Neural cell (in vitro differentiated cells): Measurements from ENCODE around the gene ZNF416. TPM values are rescaled to one million over a fixed set of nuclear protein-coding genes. Genes with fewer than 3 reads are reported as not detected.

Source experiments
- H2AFZ ChIP-seq: fragments of 200-600, 300-800 bp; sonication (generic), shearing (Covaris generic); 2 replicates; pipeline ENCODE4 v1.6.0; 2014; ENCODE audit warnings: low read depth, mild to moderate bottlenecking, antibody characterized with exemption, low read length, moderate library complexity
- H3F3A ChIP-seq: fragments of 200-600 bp; shearing (Covaris generic); 2 replicates; pipeline ENCODE4 v1.6.1; 2016; ENCODE audit warnings: mild to moderate bottlenecking, moderate library complexity, mixed read lengths, antibody characterized with exemption, low read length; ENCODE audit not compliant: insufficient read depth, poor library complexity, severe bottlenecking
- H3K27ac ChIP-seq: fragments of 200-600, 300-800 bp; sonication (generic), shearing (Covaris generic); 2 replicates; pipeline ENCODE4 v1.5.1; 2014; ENCODE audit warnings: mild to moderate bottlenecking, low read length, moderate library complexity
- H3K27me3 ChIP-seq: fragments of 300-800, 200-600 bp; sonication (generic), shearing (Covaris generic); 2 replicates; pipeline ENCODE4 v1.6.0; 2014; ENCODE audit warnings: mild to moderate bottlenecking, low read depth, low read length, moderate library complexity; ENCODE audit not compliant: insufficient read depth
- H3K36me3 ChIP-seq: fragments of 300-800, 200-600 bp; sonication (generic), shearing (Covaris generic); 2 replicates; pipeline ENCODE4 v1.5.1; 2014; ENCODE audit warnings: mild to moderate bottlenecking, antibody characterized with exemption, low read length, moderate library complexity; ENCODE audit not compliant: insufficient read depth
- H3K4me2 ChIP-seq: fragments of 300-800, 200-600 bp; sonication (generic), shearing (Covaris generic); 2 replicates; pipeline ENCODE4 v1.6.0; 2014; ENCODE audit warnings: mild to moderate bottlenecking, low read length
- H3K4me3 ChIP-seq: fragments of 300-800, 200-600 bp; sonication (generic), shearing (Covaris generic); 2 replicates; pipeline ENCODE4 v1.5.1; 2014; ENCODE audit warnings: mild to moderate bottlenecking, low read length, moderate library complexity
- H3K79me2 ChIP-seq: fragments of 200-600 bp; shearing (Covaris generic); replicated peaks from 2 replicates; pipeline ENCODE4 v1.6.0; 2014; ENCODE audit warnings: mild to moderate bottlenecking, low read length, moderate library complexity; ENCODE audit not compliant: insufficient read depth
- H3K9ac ChIP-seq: fragments of 300-800, 200-600 bp; sonication (generic), shearing (Covaris generic); 2 replicates; pipeline ENCODE4 v1.6.1; 2016; ENCODE audit warnings: mild to moderate bottlenecking, low read length, mixed read lengths
- H3K9me2 ChIP-seq: fragments of 200-600 bp; shearing (Covaris generic); 2 replicates; pipeline ENCODE4 v1.6.1; 2016; ENCODE audit warnings: mild to moderate bottlenecking, low read length, mixed read lengths; ENCODE audit not compliant: insufficient read depth
- H3K9me3 ChIP-seq: fragments of 200-600, 300-800 bp; sonication (generic), shearing (Covaris generic); 2 replicates; pipeline ENCODE4 v1.6.1; 2016; ENCODE audit warnings: mild to moderate bottlenecking, mixed run types, low read length, moderate library complexity, mixed read lengths
- H4K20me1 ChIP-seq: fragments of 200-600 bp; shearing (Covaris generic); 2 replicates; pipeline ENCODE4 v1.6.1; 2016; ENCODE audit warnings: mild to moderate bottlenecking, mixed run types; ENCODE audit not compliant: insufficient read depth
- EP300 ChIP-seq: fragments of 450-650 bp; conservative IDR thresholded peaks from 2 replicates; pipeline ENCODE4 v1.6.1; 2014; ENCODE audit warnings: antibody characterized with exemption, mild to moderate bottlenecking, moderate library complexity; ENCODE audit not compliant: poor library complexity, severe bottlenecking
- EZH2 ChIP-seq: fragments of 200-600, 300-800 bp; shearing (Covaris generic), sonication (generic); IDR thresholded peaks from 2 replicates; pipeline ENCODE4 v1.6.1; 2014; ENCODE audit warnings: antibody characterized with exemption, low read length, borderline replicate concordance, mild to moderate bottlenecking; ENCODE audit not compliant: insufficient read depth, poor library complexity, severe bottlenecking
- MXI1 ChIP-seq: fragments of 450-650 bp; conservative IDR thresholded peaks from 2 replicates; pipeline ENCODE4 v1.6.1; 2014; ENCODE audit warnings: antibody characterized with exemption, mild to moderate bottlenecking; ENCODE audit not compliant: poor library complexity, severe bottlenecking
- POLR2AphosphoS5 ChIP-seq: IDR thresholded peaks from 2 replicates; pipeline ENCODE4 v1.6.1; 2012
- RAD21 ChIP-seq: fragments of 450-650 bp; conservative IDR thresholded peaks from 2 replicates; pipeline ENCODE4 v1.6.1; 2014; ENCODE audit warnings: antibody characterized with exemption, mild to moderate bottlenecking, moderate library complexity
- SMC3 ChIP-seq: fragments of 450-650 bp; conservative IDR thresholded peaks from 2 replicates; pipeline ENCODE4 v1.6.1; 2014; ENCODE audit warnings: antibody characterized with exemption, mild to moderate bottlenecking, moderate library complexity; ENCODE audit not compliant: poor library complexity
- TAF1 ChIP-seq: IDR thresholded peaks from 2 replicates; pipeline ENCODE4 v1.6.1; 2012; ENCODE audit warnings: low read depth
- polyA minus RNA-seq: library from RNA; depleted of rRNA, polyadenylated mRNA; stranded (reverse); fragments of >200 nt; gene quantifications from 2 replicates; pipeline ENCODE4 v1.2.3, GENCODE V29; 2014
- polyA plus RNA-seq: library from polyadenylated mRNA; depleted of rRNA; stranded (reverse); fragments of >200 nt; gene quantifications from 2 replicates; pipeline ENCODE4 v1.2.3, GENCODE V29; 2014
- TF ChIP-seq, protein P1 (sequence below): fragments of 450-650 bp; IDR thresholded peaks from 2 replicates; pipeline ENCODE4 v1.5.1; 2014; ENCODE audit warnings: antibody characterized with exemption, mild to moderate bottlenecking, moderate library complexity; ENCODE audit not compliant: poor library complexity, severe bottlenecking
- TF ChIP-seq, protein P2 (sequence below): IDR thresholded peaks from 2 replicates; pipeline ENCODE4 v1.6.1; 2012; ENCODE audit warnings: borderline replicate concordance

Gene ZNF416
- polyA plus RNA-seq (6.3 and 6.4 TPM in 2 replicates), polyA minus RNA-seq (25.9 and 27.5 TPM in 2 replicates)

DNA sequence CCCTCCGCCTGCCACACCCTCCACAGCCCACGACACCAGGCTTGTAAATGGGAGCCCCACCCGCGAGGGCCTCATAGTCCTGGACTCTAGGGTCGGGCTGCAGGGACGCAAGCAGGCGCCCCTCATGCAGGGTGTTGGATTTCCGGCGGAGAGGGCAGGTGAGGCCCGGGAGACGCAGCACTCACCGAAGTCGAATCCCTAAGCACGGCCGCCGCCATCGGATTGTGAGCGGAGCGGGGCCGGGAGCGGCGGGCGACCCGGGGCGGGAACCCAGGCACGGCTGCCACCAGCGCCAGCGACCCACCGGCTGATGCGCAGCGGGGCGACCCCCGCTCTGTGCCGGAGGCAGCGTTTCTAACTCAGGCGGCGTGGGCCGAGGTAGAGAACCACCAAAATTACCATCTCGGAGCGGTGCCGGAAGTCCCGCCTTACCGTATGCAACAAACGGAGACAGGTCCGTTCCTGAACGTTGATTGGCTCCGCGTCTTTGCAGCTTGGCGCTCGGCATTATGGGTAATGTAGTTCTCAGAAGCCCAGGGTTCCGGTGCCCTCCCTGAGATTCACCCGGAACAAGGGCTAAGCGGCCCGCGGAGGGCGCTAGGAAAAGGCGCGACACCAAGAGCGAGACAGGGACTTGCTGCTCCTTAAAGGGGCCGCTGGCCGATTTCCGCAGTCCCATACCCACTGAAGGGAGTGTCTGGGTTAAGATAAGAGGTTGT lies at the start of gene ZNF416:
Gene ZNF416, minus strand, starts transcription at position 425 of the 719 bp plus-strand sequence. Its CDS starts 207 bp downstream, at position 218.
- Histone ChIP-seq H3K27me3 (no peaks in the 10 kb centered on the region), H3K4me3 (peak within 1 kb of the TSS; percentile 84), H4K20me1 (no peaks in the 10 kb centered on the region), H3K9ac (peak within 1 kb of the TSS; percentile 78), H3K9me3 (peaks cover 6% of the 10 kb centered on the region), H3K4me2 (peak within 1 kb of the TSS; percentile 80), H3K9me2 (no peaks in the 10 kb centered on the region), H3K79me2 (peaks cover 20% of the 10 kb centered on the region), H3F3A (no peaks in the 10 kb centered on the region), H2AFZ (peak within 1 kb of the TSS; percentile 27), H3K36me3 (peaks cover 23% of the 10 kb centered on the region), H3K27ac (peak within 1 kb of the TSS; percentile 63)
- peak; percentile 29 for TF ChIP-seq EP300
- peak; percentile 71 for TF ChIP-seq POLR2AphosphoS5
- peak; percentile 91 for TF ChIP-seq MXI1
- TF ChIP-seq, protein P1, sequence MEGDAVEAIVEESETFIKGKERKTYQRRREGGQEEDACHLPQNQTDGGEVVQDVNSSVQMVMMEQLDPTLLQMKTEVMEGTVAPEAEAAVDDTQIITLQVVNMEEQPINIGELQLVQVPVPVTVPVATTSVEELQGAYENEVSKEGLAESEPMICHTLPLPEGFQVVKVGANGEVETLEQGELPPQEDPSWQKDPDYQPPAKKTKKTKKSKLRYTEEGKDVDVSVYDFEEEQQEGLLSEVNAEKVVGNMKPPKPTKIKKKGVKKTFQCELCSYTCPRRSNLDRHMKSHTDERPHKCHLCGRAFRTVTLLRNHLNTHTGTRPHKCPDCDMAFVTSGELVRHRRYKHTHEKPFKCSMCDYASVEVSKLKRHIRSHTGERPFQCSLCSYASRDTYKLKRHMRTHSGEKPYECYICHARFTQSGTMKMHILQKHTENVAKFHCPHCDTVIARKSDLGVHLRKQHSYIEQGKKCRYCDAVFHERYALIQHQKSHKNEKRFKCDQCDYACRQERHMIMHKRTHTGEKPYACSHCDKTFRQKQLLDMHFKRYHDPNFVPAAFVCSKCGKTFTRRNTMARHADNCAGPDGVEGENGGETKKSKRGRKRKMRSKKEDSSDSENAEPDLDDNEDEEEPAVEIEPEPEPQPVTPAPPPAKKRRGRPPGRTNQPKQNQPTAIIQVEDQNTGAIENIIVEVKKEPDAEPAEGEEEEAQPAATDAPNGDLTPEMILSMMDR: peak; percentile 70
- TF ChIP-seq, protein P2, sequence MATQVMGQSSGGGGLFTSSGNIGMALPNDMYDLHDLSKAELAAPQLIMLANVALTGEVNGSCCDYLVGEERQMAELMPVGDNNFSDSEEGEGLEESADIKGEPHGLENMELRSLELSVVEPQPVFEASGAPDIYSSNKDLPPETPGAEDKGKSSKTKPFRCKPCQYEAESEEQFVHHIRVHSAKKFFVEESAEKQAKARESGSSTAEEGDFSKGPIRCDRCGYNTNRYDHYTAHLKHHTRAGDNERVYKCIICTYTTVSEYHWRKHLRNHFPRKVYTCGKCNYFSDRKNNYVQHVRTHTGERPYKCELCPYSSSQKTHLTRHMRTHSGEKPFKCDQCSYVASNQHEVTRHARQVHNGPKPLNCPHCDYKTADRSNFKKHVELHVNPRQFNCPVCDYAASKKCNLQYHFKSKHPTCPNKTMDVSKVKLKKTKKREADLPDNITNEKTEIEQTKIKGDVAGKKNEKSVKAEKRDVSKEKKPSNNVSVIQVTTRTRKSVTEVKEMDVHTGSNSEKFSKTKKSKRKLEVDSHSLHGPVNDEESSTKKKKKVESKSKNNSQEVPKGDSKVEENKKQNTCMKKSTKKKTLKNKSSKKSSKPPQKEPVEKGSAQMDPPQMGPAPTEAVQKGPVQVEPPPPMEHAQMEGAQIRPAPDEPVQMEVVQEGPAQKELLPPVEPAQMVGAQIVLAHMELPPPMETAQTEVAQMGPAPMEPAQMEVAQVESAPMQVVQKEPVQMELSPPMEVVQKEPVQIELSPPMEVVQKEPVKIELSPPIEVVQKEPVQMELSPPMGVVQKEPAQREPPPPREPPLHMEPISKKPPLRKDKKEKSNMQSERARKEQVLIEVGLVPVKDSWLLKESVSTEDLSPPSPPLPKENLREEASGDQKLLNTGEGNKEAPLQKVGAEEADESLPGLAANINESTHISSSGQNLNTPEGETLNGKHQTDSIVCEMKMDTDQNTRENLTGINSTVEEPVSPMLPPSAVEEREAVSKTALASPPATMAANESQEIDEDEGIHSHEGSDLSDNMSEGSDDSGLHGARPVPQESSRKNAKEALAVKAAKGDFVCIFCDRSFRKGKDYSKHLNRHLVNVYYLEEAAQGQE: peak; percentile 33
- peak; percentile 56 for TF ChIP-seq RAD21
- TF ChIP-seq EZH2: no peak
- peak; percentile 71 for TF ChIP-seq SMC3
- no peak for TF ChIP-seq TAF1

DNA sequence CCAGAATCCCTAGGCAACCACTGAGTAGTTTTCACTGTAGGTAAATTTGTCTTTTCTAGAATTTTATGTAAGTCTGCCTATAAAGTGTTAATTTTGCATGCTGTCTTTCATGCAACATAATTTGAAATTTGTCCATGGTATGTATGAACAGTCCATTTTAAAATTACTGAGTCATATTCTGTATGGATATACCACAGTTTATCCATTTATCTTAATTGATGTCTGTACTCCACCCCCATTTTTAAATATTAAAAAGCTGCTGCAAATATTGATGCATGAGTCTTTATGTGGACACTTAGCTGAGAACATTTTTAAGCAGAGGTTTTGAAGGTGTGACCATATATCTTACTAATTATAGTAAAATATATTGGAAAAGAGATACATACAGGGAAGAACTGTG lies 44.4 kb upstream of the ZNF416 start:
- Histone ChIP-seq H3K9me3 (peaks cover 60% of the 10 kb centered on the region), H3K36me3 (peaks cover 69% of the 10 kb centered on the region)

More for the DNA sequence above, 44.4 kb upstream of the ZNF416 start:
- H3K9me2 ChIP-seq: no peaks in the 10 kb centered on the region
- TF ChIP-seq, protein P2: no peak
- TF ChIP-seq EP300 (no peak), POLR2AphosphoS5 (no peak), EZH2 (no peak), RAD21 (no peak), MXI1 (no peak), TAF1 (no peak), SMC3 (no peak)
- TF ChIP-seq, protein P1: no peak
- no peak overlapping the region for H3K9ac ChIP-seq
- H3K27ac ChIP-seq: no peak overlapping the region
- no peak overlapping the region for H2AFZ ChIP-seq
- no peaks in the 10 kb centered on the region for H4K20me1 ChIP-seq
- H3K4me3 ChIP-seq: peak overlapping the region; percentile 5
- no peaks in the 10 kb centered on the region for H3F3A ChIP-seq
- peaks cover 61% of the 10 kb centered on the region for H3K79me2 ChIP-seq
- no peaks in the 10 kb centered on the region for H3K27me3 ChIP-seq
- H3K4me2 ChIP-seq: no peak overlapping the region
